A673 (cell line): ENCODE data around the gene MRPL12. TPM values are rescaled to one million over a fixed set of nuclear protein-coding genes. Genes with fewer than 3 reads are reported as not detected.

Experiments used
- BruUV-seq: library from RNA; stranded (reverse); fragments of 400-500 nt; replicated peaks from 2 replicates; lab custom pipeline; 2021; lab: Mats Ljungman, UMichigan
- CTCF ChIA-PET: fragments of 300-600 bp; sonication (Branson Sonifier 250); formaldehyde crosslinking; loops from one replicate; lab custom pipeline; 2022; ENCODE audit warnings: antibody characterized with exemption; lab: Charles Lee
- POLR2A ChIA-PET: fragments of 300-600 bp; sonication (Branson Sonifier 250); formaldehyde crosslinking; loops from one replicate; lab custom pipeline; 2022; ENCODE audit warnings: antibody characterized with exemption; ENCODE audit not compliant: low non-redundant PET; lab: Charles Lee
- DNase-seq: peaks from one replicate; pipeline ENCODE4 v3.0.0-alpha.2; 2015; ENCODE audit warnings: low spot score
- H3K27ac ChIP-seq: fragments of 200-600 bp; sonication (generic); 2 replicates; pipeline ENCODE4 v1.5.1; 2016; ENCODE audit warnings: mixed run types, low read depth, mild to moderate bottlenecking, mixed read lengths, antibody characterized with exemption, low read length; ENCODE audit not compliant: poor library complexity, severe bottlenecking
- H3K27me3 ChIP-seq: fragments of 200-600 bp; sonication (generic); replicated peaks from 2 replicates; pipeline ENCODE4 v1.6.1; 2017; ENCODE audit warnings: mixed run types, low read depth, mild to moderate bottlenecking, mixed read lengths, antibody characterized with exemption, low read length; ENCODE audit not compliant: insufficient read depth, poor library complexity
- H3K36me3 ChIP-seq: fragments of 200-600 bp; sonication (generic); 2 replicates; pipeline ENCODE4 v1.6.1; 2016; ENCODE audit warnings: mixed run types, mild to moderate bottlenecking, mixed read lengths, antibody characterized with exemption, low read length; ENCODE audit not compliant: insufficient read depth, poor library complexity, severe bottlenecking
- H3K4me1 ChIP-seq: fragments of 200-600 bp; sonication (generic); 2 replicates; pipeline ENCODE4 v1.6.1; 2017; ENCODE audit warnings: mixed run types, mild to moderate bottlenecking, mixed read lengths, antibody characterized with exemption, low read length; ENCODE audit not compliant: insufficient read depth, poor library complexity, severe bottlenecking
- H3K4me3 ChIP-seq: fragments of 200-600 bp; sonication (generic); 2 replicates; pipeline ENCODE4 v1.5.1; 2016; ENCODE audit warnings: low read depth, mixed run types, mild to moderate bottlenecking, mixed read lengths, low read length; ENCODE audit not compliant: poor library complexity, severe bottlenecking
- H3K9me3 ChIP-seq: fragments of 200-600 bp; sonication (generic); 2 replicates; pipeline ENCODE4 v1.6.1; 2016; ENCODE audit warnings: mixed run types, low read depth, mild to moderate bottlenecking, mixed read lengths, antibody characterized with exemption, low read length; ENCODE audit not compliant: poor library complexity, severe bottlenecking
- CTCF ChIP-seq: fragments of 300-800, 200-600 bp; sonication (generic); conservative IDR thresholded peaks from 2 replicates; pipeline ENCODE4 v1.5.1; 2017; ENCODE audit warnings: low read depth, mild to moderate bottlenecking, antibody characterized with exemption, low read length, moderate library complexity, mixed read lengths
- EZH2 ChIP-seq: fragments of 200-600 bp; sonication (generic); IDR thresholded peaks from 2 replicates; pipeline ENCODE4 v1.6.1; 2017; ENCODE audit warnings: borderline replicate concordance, low read depth, mild to moderate bottlenecking, mixed read lengths, antibody characterized with exemption, low read length; ENCODE audit not compliant: poor library complexity, severe bottlenecking
- intact Hi-C: fragments of 100-400 bp; cut with micrococcal nuclease; formaldehyde crosslinking; loops from one replicate; pipeline ENCODE4 v1.10.0; 2022; ENCODE audit not compliant: unreplicated experiment
- total RNA-seq: library from RNA; stranded (reverse); gene quantifications from 2 replicates; pipeline ENCODE4 v1.2.3, GENCODE V29; 2021

Gene MRPL12
- total RNA-seq, 1 experiment from 2014 or later, result 186 TPM

DNA sequence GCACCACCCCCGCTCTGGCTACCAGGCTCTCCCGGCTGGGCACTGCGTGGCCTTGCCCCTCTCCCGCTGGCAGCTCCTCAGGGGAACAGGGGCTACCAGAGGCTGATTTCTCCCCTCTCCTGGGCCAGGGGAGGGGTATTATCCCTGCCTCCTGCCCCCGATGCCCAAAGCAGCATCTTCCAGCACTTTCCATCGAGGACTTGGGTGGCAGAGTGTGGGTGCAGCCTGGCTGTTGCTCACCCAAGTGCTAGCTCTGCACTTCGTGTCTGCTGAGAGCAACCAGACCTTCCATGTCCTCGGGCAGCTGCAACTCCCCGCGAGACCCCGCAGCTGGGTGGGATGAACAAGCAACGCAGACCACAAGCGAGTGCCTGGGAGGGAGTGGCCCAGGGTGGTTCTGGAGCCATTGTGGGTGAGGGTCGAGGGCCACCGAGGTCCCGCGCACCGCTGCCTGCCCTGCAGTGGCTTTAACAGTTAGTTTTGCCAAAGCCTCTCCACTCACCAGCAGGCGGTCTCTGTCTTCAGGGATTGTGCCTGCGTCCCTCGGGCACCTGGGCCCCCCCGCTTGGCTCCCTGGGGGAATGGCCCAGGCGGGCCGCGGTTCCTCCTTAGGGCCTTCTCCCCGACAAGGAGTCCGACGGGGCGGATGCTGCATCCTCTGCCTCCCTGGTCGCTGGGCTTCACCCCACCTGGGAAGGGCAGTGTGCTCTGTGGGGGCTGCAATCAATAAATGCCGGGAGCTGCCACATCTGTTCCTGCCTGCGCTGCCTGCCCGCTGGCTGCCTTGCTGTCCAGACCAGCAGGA lies 17.3 kb downstream of the MRPL12 start:
- Histone ChIP-seq H3K9me3 (no peaks in the 10 kb centered on the region), H3K36me3 (peaks cover 12% of the 10 kb centered on the region), H3K27me3 (no peaks in the 10 kb centered on the region), H3K4me3 (no peak overlapping the region), H3K27ac (no peak overlapping the region), H3K4me1 (peaks cover 11% of the 10 kb centered on the region)
- intact Hi-C loops, result no loop called here
- no peak for TF ChIP-seq CTCF
- no peak for TF ChIP-seq EZH2
- no TSS peak for BruUV-seq
- CTCF ChIA-PET, result no interaction called here
- POLR2A ChIA-PET, result no interaction called here
- DNase-seq, result no peak

DNA sequence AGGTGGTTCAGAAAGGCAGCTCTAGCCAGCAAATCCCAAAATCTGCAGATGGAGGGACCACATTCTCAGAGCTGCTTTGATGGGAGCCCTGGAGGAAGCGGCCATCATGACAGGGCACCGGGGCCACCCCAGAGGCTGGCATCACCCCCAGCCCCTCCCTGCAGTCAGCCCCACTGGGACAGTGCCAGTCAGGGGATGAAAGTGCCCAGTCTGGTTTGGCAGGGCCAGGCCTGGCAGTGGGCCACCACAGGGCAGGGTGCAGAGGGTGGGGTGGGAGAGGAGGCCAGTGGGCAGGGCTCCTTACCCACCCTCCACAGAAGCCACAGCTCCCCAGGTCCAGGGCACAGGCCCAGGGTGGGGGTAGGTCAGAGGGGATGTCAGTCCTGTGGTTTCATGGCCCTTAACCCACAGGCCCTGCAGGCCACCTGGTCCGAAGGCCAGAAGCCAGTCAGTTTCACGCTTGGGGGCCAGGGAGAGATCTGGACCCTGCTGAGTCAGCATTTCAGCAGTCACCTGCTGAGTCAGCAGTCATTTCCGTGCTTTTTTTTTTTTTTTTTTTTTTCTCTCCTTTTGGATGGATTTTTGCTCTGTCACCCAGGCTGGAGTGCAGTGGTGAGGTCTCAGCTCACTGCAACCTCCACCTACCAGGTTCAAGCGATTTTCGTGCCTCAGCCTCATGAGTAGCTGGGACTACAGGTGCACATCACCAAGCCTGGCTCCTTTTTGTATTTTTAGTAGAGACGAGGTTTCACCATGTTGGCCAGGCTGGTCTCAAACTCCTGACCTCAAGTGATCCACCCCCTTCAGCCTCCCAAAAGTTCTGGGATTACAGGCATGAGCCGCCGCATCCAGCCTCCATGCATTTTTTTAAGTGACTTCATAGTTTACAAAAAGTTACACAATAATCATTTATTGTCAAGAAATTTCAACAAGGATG lies 19.3 kb downstream of the MRPL12 start:
- CTCF ChIA-PET, result no interaction called here
- POLR2A ChIA-PET, result no interaction called here
- DNase-seq, result no peak
- Histone ChIP-seq H3K27me3 (no peaks in the 10 kb centered on the region), H3K9me3 (no peaks in the 10 kb centered on the region), H3K4me3 (no peak overlapping the region), H3K36me3 (peaks cover 5% of the 10 kb centered on the region), H3K27ac (no peak overlapping the region), H3K4me1 (peaks cover 11% of the 10 kb centered on the region)
- BruUV-seq, result no TSS peak
- intact Hi-C loops, result no loop called here
- TF ChIP-seq EZH2 (no peak), CTCF (no peak)

DNA sequence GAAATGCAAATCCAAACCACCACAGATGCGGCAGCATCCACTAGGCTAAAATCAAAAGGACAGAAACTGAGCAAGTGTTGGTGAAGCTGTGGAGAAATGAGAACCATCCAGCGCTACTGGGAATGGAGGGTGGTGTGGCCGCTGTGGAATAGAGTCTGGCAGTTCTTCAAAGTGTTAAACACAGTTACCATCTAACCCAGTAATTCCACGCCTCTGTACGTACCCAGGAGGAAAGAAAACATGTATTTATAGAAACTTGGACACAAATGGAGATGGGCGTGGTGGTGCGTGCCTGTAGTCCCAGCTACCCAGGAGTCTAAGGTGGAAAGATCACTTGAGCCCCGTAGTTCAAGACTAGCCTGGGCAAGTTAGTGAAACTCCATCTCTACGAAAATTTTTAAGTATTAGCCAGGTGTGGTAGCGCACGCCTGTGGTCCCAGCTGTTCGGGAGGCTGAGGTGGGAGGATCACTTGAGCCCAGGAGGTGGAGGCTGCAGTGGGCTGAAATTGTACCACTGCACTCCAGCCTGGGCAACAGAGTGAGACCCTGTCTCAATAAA lies 20.6 kb downstream of the MRPL12 start:
- ChIA-PET POLR2A (no interaction called here), CTCF (no interaction called here)
- intact Hi-C loops, result no loop called here
- DNase-seq, result no peak
- Histone ChIP-seq H3K4me1 (peaks cover 11% of the 10 kb centered on the region), H3K36me3 (no peaks in the 10 kb centered on the region), H3K9me3 (no peaks in the 10 kb centered on the region), H3K27me3 (no peaks in the 10 kb centered on the region), H3K27ac (no peak overlapping the region), H3K4me3 (no peak overlapping the region)
- TF ChIP-seq CTCF (no peak), EZH2 (no peak)
- no TSS peak for BruUV-seq
